K562 (cell line): Measurements from ENCODE around the gene SLC22A12. TPM values are rescaled to one million over a fixed set of nuclear protein-coding genes. Genes with fewer than 3 reads are reported as not detected.

Experiments
- CBFB ChIP-seq: sonication (generic); formaldehyde crosslinking; IDR thresholded peaks from 2 replicates; pipeline ENCODE4 v1.4.0; 2020; ENCODE audit warnings: mild to moderate bottlenecking, missing genetic modification reagents
- CREB5 ChIP-seq: fragments of 250-450 bp; sonication (Bioruptor Pico); IDR thresholded peaks from 2 replicates; pipeline ENCODE4 v1.5.0; 2020; ENCODE audit warnings: mild to moderate bottlenecking
- KAT8 ChIP-seq: fragments of 450-650 bp; IDR thresholded peaks from 2 replicates; pipeline ENCODE4 v1.6.1; 2016; ENCODE audit warnings: low read depth, mild to moderate bottlenecking
- KLF10 ChIP-seq: fragments of 250-450 bp; sonication (Bioruptor Pico); IDR thresholded peaks from 2 replicates; pipeline ENCODE4 v1.6.1; 2021; ENCODE audit warnings: matching md5 sums
- MAFK ChIP-seq: IDR thresholded peaks from 2 replicates; pipeline ENCODE4 v1.6.1; 2011; ENCODE audit warnings: low read length, improper control_type of control experiment
- MAX ChIP-seq: sonication (generic); formaldehyde crosslinking; IDR thresholded peaks from 2 replicates; pipeline ENCODE4 v1.9.0; 2022; ENCODE audit warnings: mild to moderate bottlenecking, missing genetic modification reagents
- MBD2 ChIP-seq: sonication (generic); IDR thresholded peaks from 2 replicates; pipeline ENCODE4 v1.6.1; 2016; ENCODE audit warnings: low read depth, borderline replicate concordance
- NFE2L1 ChIP-seq: fragments of 450-650 bp; IDR thresholded peaks from 2 replicates; pipeline ENCODE4 v1.6.1; 2016; ENCODE audit warnings: missing genetic modification characterization, low read depth, mild to moderate bottlenecking, missing compliant biosample characterization, moderate library complexity, borderline replicate concordance
- NRF1 ChIP-seq, 2 experiments: fragments of 450-650 bp; IDR thresholded peaks in 1 of 2; conservative IDR thresholded peaks in 1 of 2; 2 replicates each; pipeline ENCODE4 v1.6.1; 2014; ENCODE audit warnings: mild to moderate bottlenecking in 2 of 2
- PHB ChIP-seq: fragments of 250-450 bp; sonication (Bioruptor Pico); IDR thresholded peaks from 2 replicates; pipeline ENCODE4 v1.5.0; 2021
- POLR3G ChIP-seq: IDR thresholded peaks from 2 replicates; pipeline ENCODE4 v1.6.1; 2011; ENCODE audit not compliant: insufficient read length, insufficient replicate concordance; ENCODE audit errors: extremely low read depth
- POU5F1 ChIP-seq: fragments of 150-350 bp; IDR thresholded peaks from 2 replicates; pipeline ENCODE4 v1.6.1; 2014; ENCODE audit warnings: borderline replicate concordance, low read length, low read depth, mild to moderate bottlenecking; ENCODE audit not compliant: partially characterized antibody
- TBP ChIP-seq: optimal IDR thresholded peaks from 2 replicates; pipeline ENCODE3; 2011; ENCODE audit warnings: low read depth, low read length, improper control_type of control experiment
- THRA ChIP-seq: fragments of 450-650 bp; IDR thresholded peaks from 2 replicates; pipeline ENCODE4 v1.6.1; 2017; ENCODE audit warnings: mild to moderate bottlenecking, moderate library complexity
- TSC22D4 ChIP-seq: fragments of 450-650 bp; IDR thresholded peaks from 2 replicates; pipeline ENCODE4 v1.6.1; 2016; ENCODE audit warnings: missing genetic modification characterization, missing biosample characterization, control low read depth
- ZNF146 ChIP-seq: IDR thresholded peaks from one replicate; pipeline ENCODE4 v1.6.1; 2018; ENCODE audit warnings: missing compliant biosample characterization; ENCODE audit not compliant: unreplicated experiment
- ZNF212 ChIP-seq: fragments of 450-650 bp; formaldehyde crosslinking; IDR thresholded peaks from 2 replicates; pipeline ENCODE4 v1.4.0; 2020; ENCODE audit warnings: mild to moderate bottlenecking
- ZNF316 ChIP-seq: fragments of 450-650 bp; IDR thresholded peaks from 2 replicates; pipeline ENCODE4 v1.6.1; 2016
- ZNF57 ChIP-seq: fragments of 450-650 bp; formaldehyde crosslinking; IDR thresholded peaks from 2 replicates; pipeline ENCODE4 v1.4.0; 2020; ENCODE audit warnings: mild to moderate bottlenecking, moderate library complexity
- polyA plus RNA-seq, 8 experiments: library from polyadenylated mRNA; depleted of rRNA in 4 of 8; stranded (reverse) in 5 of 8; unstranded in 3 of 8; fragments of >200 nt; fragmentation: Nextera tagmentation in 2 of 8; fragmentation: Illumina TruSeq in 1 of 8; extraction: Ambion mirVana in 2 of 8; extraction: Trizol in 1 of 8; gene quantifications; 2 replicates each; pipeline versions ENCODE4 v1.2.1 to v1.2.3, GENCODE V29; 2011 to 2014; ENCODE audit warnings: inconsistent platforms in 1 of 8, missing spikeins in 1 of 8
- total RNA-seq, 7 experiments: library from RNA; depleted of rRNA in 6 of 7; stranded (reverse); fragments of >200 nt in 6 of 7; fragmentation: Illumina TruSeq in 2 of 7; extraction: Trizol in 2 of 7; gene quantifications; 2 replicates each; pipeline versions ENCODE4 v1.2.1 to v1.2.3, GENCODE V29; 2011 to 2021; ENCODE audit warnings: low replicate concordance in 1 of 7
- TF ChIP-seq, protein P1 (sequence below): fragments of 250-450 bp; sonication (Bioruptor Pico); IDR thresholded peaks from 2 replicates; pipeline ENCODE4 v1.4.0; 2020
- TF ChIP-seq, protein P2 (sequence below): fragments of 450-650 bp; formaldehyde crosslinking; IDR thresholded peaks from 2 replicates; pipeline ENCODE4 v1.4.0; 2020; ENCODE audit warnings: mild to moderate bottlenecking, moderate library complexity

Gene SLC22A12
- total and polyA plus RNA-seq, 9 of the 15 experiments (the other 6 are each of a cell fraction or from before 2014, with no cell fraction given), result not detected

DNA sequence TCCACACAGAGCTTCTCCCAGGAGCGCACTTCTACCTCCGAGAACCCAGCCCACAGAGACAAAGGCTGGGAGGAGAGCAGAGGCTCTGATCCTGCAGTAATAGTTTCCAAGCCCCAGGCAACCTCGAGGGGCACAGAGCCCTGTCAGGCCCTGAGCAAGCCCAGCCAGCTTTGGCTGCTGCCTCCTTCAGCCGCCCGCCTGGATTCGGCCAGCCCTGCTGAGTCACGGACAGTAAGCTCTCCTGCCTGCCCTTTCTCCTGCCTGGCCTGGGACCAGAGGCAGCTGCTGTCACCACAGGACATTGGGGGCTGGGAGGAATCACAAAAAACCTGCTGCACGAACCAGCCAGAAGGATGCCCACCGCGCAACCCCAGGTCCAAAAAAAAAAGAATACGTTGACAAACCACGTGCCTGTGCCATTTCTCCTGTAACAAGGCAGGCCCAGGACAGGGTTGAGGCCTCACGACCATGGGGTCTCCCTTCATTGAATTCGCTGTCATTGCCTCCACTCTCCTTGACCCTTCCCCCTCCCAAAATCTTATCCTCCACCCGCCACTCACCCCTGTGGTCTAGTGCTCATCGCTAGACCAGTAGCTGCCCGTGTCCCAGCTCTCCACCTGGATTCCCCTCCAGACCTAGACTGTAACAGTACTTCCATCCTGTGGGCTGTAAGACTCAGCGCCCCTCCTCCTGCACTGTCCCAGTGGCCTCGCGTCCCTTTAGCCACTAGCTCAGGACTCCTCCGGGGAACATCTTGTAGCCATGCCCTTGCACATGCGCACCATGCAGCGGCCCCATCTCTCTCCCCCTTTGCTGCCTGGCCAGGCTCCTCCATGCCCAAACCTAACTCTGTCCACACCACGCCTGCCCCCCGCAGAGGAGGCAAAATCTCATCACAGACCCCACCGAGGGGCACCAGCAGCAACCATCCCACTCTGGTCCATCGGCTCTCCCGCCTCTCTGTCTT, 7.4 kb upstream of the SLC22A12 start (continued):
- TF ChIP-seq ZNF212 (CRISPR knock-in tag), result no peak
- no peak for TF ChIP-seq TSC22D4 (tag)
- TF ChIP-seq, protein P1, sequence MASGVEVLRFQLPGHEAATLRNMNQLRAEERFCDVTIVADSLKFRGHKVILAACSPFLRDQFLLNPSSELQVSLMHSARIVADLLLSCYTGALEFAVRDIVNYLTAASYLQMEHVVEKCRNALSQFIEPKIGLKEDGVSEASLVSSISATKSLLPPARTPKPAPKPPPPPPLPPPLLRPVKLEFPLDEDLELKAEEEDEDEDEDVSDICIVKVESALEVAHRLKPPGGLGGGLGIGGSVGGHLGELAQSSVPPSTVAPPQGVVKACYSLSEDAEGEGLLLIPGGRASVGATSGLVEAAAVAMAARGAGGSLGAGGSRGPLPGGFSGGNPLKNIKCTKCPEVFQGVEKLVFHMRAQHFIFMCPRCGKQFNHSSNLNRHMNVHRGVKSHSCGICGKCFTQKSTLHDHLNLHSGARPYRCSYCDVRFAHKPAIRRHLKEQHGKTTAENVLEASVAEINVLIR (CRISPR knock-in tag), result no peak
- TF ChIP-seq MAFK, result peak; percentile 46; the same call in 1 of the 2 replicates
- peak; percentile 60 to 66 for TF ChIP-seq NRF1 (conservative IDR thresholded peaks at IDR 0.05 in 1 of 2, IDR thresholded peaks at IDR 0.05 in 1 of 2)
- TF ChIP-seq POU5F1, result no peak
- no peak for TF ChIP-seq MBD2
- peak; percentile 66 for TF ChIP-seq ZNF316
- TF ChIP-seq PHB (CRISPR knock-in tag), result no peak
- TF ChIP-seq MAX (CRISPR knock-in tag), result no peak
- TF ChIP-seq KLF10 (CRISPR knock-in tag), result no peak
- TF ChIP-seq POLR3G, result no peak
- TF ChIP-seq ZNF146 (CRISPR knock-in tag), result no peak
- TF ChIP-seq CBFB (CRISPR knock-in tag), result no peak
- no peak for TF ChIP-seq ZNF57 (CRISPR knock-in tag)
- TF ChIP-seq, protein P2, sequence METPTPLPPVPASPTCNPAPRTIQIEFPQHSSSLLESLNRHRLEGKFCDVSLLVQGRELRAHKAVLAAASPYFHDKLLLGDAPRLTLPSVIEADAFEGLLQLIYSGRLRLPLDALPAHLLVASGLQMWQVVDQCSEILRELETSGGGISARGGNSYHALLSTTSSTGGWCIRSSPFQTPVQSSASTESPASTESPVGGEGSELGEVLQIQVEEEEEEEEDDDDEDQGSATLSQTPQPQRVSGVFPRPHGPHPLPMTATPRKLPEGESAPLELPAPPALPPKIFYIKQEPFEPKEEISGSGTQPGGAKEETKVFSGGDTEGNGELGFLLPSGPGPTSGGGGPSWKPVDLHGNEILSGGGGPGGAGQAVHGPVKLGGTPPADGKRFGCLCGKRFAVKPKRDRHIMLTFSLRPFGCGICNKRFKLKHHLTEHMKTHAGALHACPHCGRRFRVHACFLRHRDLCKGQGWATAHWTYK (CRISPR knock-in tag), result no peak
- no peak for TF ChIP-seq TBP
- TF ChIP-seq CREB5 (CRISPR knock-in tag), result no peak
- no peak for TF ChIP-seq KAT8
- peak; percentile 9; the same call in 1 of the 2 replicates for TF ChIP-seq NFE2L1 (tag)
- TF ChIP-seq THRA, result no peak
